Endothelial cell of umbilical vein (primary cell): ENCODE data around the gene DUS1L. TPM values are rescaled to one million over a fixed set of nuclear protein-coding genes. Genes with fewer than 3 reads are reported as not detected.

Experiments used
- BruUV-seq: library from RNA; stranded (reverse); fragments of 400-500 nt; replicated peaks from 2 replicates; lab custom pipeline; 2021; lab: Mats Ljungman, UMichigan
- CTCF ChIA-PET: fragments of 300-600, 350-600 bp; sonication (Branson Sonifier 250); formaldehyde crosslinking; loops from one replicate; lab custom pipeline; 2021; ENCODE audit warnings: antibody characterized with exemption, inconsistent platforms; lab: Charles Lee
- POLR2A ChIA-PET: fragments of 300-600, 350-600 bp; sonication (Branson Sonifier 250); formaldehyde crosslinking; loops from one replicate; lab custom pipeline; 2021; ENCODE audit warnings: antibody characterized with exemption, inconsistent platforms; lab: Charles Lee
- DNase-seq: peaks from one replicate; pipeline ENCODE4 v3.0.0-alpha.2; 2011; ENCODE audit warnings: low read depth, low spot score
- FAIRE-seq: peaks from 2 replicates; lab custom pipeline; 2011; peaks lifted over from hg19 to GRCh38; lab: Jason Lieb, UNC
- H2AFZ ChIP-seq: 2 replicates; pipeline ENCODE4 v1.6.0; 2012; ENCODE audit warnings: low read depth, low read length, control low read depth, inconsistent platforms
- H3K27ac ChIP-seq: 2 replicates; pipeline ENCODE4 v1.5.1; 2011; ENCODE audit warnings: low read depth, mild to moderate bottlenecking, control low read depth, low read length, moderate library complexity; ENCODE audit not compliant: insufficient read depth
- H3K27me3 ChIP-seq, 2 experiments: 2 replicates each; pipeline versions ENCODE4 v1.6.0 to v1.6.1; 2011; ENCODE audit warnings: low read length in 2 of 2, mixed read lengths in 1 of 2; ENCODE audit not compliant: control insufficient read depth in 2 of 2, insufficient read depth in 2 of 2
- H3K36me3 ChIP-seq, 2 experiments: 2 replicates in 1 of 2; 3 replicates in 1 of 2; pipeline ENCODE4 v1.5.1; 2011; ENCODE audit warnings: low read length in 2 of 2, mild to moderate bottlenecking in 1 of 2, moderate library complexity in 1 of 2; ENCODE audit not compliant: control insufficient read depth in 2 of 2, insufficient read depth in 2 of 2; ENCODE audit errors: extremely low read depth in 1 of 2
- H3K4me1 ChIP-seq: 3 replicates; pipeline ENCODE4 v1.5.1; 2011; ENCODE audit warnings: mild to moderate bottlenecking, low read length; ENCODE audit not compliant: control insufficient read depth, insufficient read depth; ENCODE audit errors: extremely low read depth
- H3K4me2 ChIP-seq: 2 replicates; pipeline ENCODE4 v1.6.1; 2011; ENCODE audit warnings: low read length, control low read depth, mixed read lengths; ENCODE audit not compliant: insufficient read depth
- H3K4me3 ChIP-seq, 3 experiments: fragments of 200-600 bp in 1 of 3; sonication (generic), shearing (Covaris generic) in 1 of 3; replicated peaks in 1 of 3; 2 replicates each; pipeline ENCODE4 v1.5.1; 2011 to 2016; ENCODE audit warnings: control low read depth in 3 of 3, low read length in 3 of 3, mild to moderate bottlenecking in 2 of 3, inconsistent platforms in 1 of 3, low read depth in 1 of 3, moderate library complexity in 1 of 3; ENCODE audit not compliant: insufficient read depth in 1 of 3
- H3K79me2 ChIP-seq: 2 replicates; pipeline ENCODE4 v1.6.0; 2012; ENCODE audit warnings: low read length, inconsistent platforms; ENCODE audit not compliant: control insufficient read depth, insufficient read depth
- H3K9ac ChIP-seq: replicated peaks from 2 replicates; pipeline ENCODE3; 2011; ENCODE audit warnings: low read length, control low read depth; ENCODE audit not compliant: insufficient read depth; ENCODE audit errors: extremely low read depth
- H3K9me1 ChIP-seq: replicated peaks from 3 replicates; pipeline ENCODE4 v1.6.0; 2011; ENCODE audit warnings: mild to moderate bottlenecking, low read length; ENCODE audit not compliant: control insufficient read depth, insufficient read depth; ENCODE audit errors: extremely low read depth
- H3K9me3 ChIP-seq: replicated peaks from 2 replicates; pipeline ENCODE4 v1.5.1; 2012; ENCODE audit warnings: low read length, inconsistent platforms; ENCODE audit not compliant: control insufficient read depth, insufficient read depth
- H4K20me1 ChIP-seq: replicated peaks from 2 replicates; pipeline ENCODE3; 2011; ENCODE audit warnings: mild to moderate bottlenecking, low read length; ENCODE audit not compliant: control insufficient read depth, insufficient read depth; ENCODE audit errors: extremely low read depth
- CTCF ChIP-seq, 2 donors: IDR thresholded peaks; 1 replicate in 1 of 2; 2 replicates in 1 of 2; pipeline ENCODE4 v1.5.1; 2011; ENCODE audit warnings: low read length in 2 of 2, mild to moderate bottlenecking in 2 of 2, moderate library complexity in 2 of 2, control low read depth in 1 of 2, inconsistent platforms in 1 of 2, low read depth in 1 of 2; ENCODE audit not compliant: insufficient read depth in 1 of 2; ENCODE audit errors: extremely low read depth in 1 of 2
- EZH2 ChIP-seq: IDR thresholded peaks from 2 replicates; pipeline ENCODE4 v1.6.1; 2012; ENCODE audit warnings: borderline replicate concordance, low read depth, mild to moderate bottlenecking, moderate library complexity, low read length, inconsistent platforms; ENCODE audit not compliant: severe bottlenecking
- FOS ChIP-seq: IDR thresholded peaks from 2 replicates; pipeline ENCODE4 v1.6.1; 2011; ENCODE audit warnings: mild to moderate bottlenecking, low read length, moderate library complexity, borderline replicate concordance; ENCODE audit not compliant: insufficient read depth
- GATA2 ChIP-seq: IDR thresholded peaks from 2 replicates; pipeline ENCODE4 v1.7.0; 2011; ENCODE audit warnings: low read depth, mild to moderate bottlenecking, moderate library complexity, mixed read lengths, low read length; ENCODE audit not compliant: insufficient read length, insufficient read depth
- JUN ChIP-seq: IDR thresholded peaks from 2 replicates; pipeline ENCODE4 v1.6.1; 2011; ENCODE audit warnings: borderline replicate concordance, low read depth; ENCODE audit not compliant: insufficient read length, insufficient read depth
- MAX ChIP-seq: IDR thresholded peaks from 2 replicates; pipeline ENCODE4 v1.6.1; 2011; ENCODE audit not compliant: insufficient read depth, insufficient read length
- MYC ChIP-seq: IDR thresholded peaks from one replicate; pipeline ENCODE4 v1.6.1; 2011; ENCODE audit warnings: mild to moderate bottlenecking, low read depth, low read length
- POLR2A ChIP-seq: IDR thresholded peaks from 2 replicates; pipeline ENCODE4 v1.6.1; 2012; ENCODE audit warnings: low read depth, mild to moderate bottlenecking, control low read depth, low read length
- POLR2AphosphoS5 ChIP-seq: IDR thresholded peaks from 2 replicates; pipeline ENCODE4 v1.6.1; 2012; ENCODE audit warnings: low read depth, mild to moderate bottlenecking, control low read depth, low read length, moderate library complexity; ENCODE audit not compliant: insufficient read depth
- dilution Hi-C: fragments of 300-500 bp; cut with MboI; formaldehyde crosslinking; loops from one replicate; pipeline ENCODE4 v1.15.0; 2019; ENCODE audit warnings: low sequenced_read_pairs; ENCODE audit not compliant: extremely low pct_ligation_motif_present
- intact Hi-C: fragments of 100-400 bp; cut with micrococcal nuclease; formaldehyde crosslinking; loops from one replicate; pipeline ENCODE4 v1.10.0; 2022
- polyA plus RNA-seq, 4 experiments: library from polyadenylated mRNA; depleted of rRNA in 3 of 4; stranded (reverse) in 3 of 4; unstranded in 1 of 4; fragments of >200 nt; gene quantifications; 2 replicates each; pipeline versions ENCODE4 v1.2.1 to v1.2.3, GENCODE V29; 2011 to 2012; ENCODE audit warnings: missing spikeins in 1 of 4
- total RNA-seq: library from RNA; stranded (reverse); gene quantifications from 2 replicates; pipeline ENCODE4 v1.2.3, GENCODE V29; 2021

The DUS1L gene
- total and polyA plus RNA-seq, 2 donors (not counting 3 experiments of a cell fraction or from before 2014, with no cell fraction given) = 60.1 to 92.9 TPM

GRCh38 chr17:82056729-82057621 is 8.6 kb downstream of the DUS1L start:
- TSS peak; percentile 26 for BruUV-seq
- Histone ChIP-seq H3K36me3 (peaks cover 12 to 59% of the 10 kb centered on the region in 2 experiments), H3K79me2 (peaks cover 11% of the 10 kb centered on the region), H4K20me1 (no peaks in the 10 kb centered on the region), H2AFZ (no peak overlapping the region), H3K4me1 (peaks cover 6% of the 10 kb centered on the region), H3K4me3 (no peak overlapping the region), H3K9ac (no peak overlapping the region), H3K27me3 (no peaks in the 10 kb centered on the region), H3K9me1 (no peaks in the 10 kb centered on the region), H3K9me3 (no peaks in the 10 kb centered on the region), H3K27ac (no peak overlapping the region), H3K4me2 (no peak overlapping the region)
- dilution Hi-C loops = no loop called here
- POLR2A ChIA-PET = no interaction called here
- DNase-seq (no peak), FAIRE-seq (no peak)
- CTCF ChIA-PET = interaction anchor here (0.8 to 1.2 kb wide), 2 partner anchors 19 to 26 kb away, joined by 3 to 4 read pairs; partner anchors contain the start of gene DCXR
- TF ChIP-seq JUN = no peak
- no peak for TF ChIP-seq POLR2A
- TF ChIP-seq POLR2AphosphoS5 = peak; percentile 28
- intact Hi-C loops = no loop called here

DNA sequence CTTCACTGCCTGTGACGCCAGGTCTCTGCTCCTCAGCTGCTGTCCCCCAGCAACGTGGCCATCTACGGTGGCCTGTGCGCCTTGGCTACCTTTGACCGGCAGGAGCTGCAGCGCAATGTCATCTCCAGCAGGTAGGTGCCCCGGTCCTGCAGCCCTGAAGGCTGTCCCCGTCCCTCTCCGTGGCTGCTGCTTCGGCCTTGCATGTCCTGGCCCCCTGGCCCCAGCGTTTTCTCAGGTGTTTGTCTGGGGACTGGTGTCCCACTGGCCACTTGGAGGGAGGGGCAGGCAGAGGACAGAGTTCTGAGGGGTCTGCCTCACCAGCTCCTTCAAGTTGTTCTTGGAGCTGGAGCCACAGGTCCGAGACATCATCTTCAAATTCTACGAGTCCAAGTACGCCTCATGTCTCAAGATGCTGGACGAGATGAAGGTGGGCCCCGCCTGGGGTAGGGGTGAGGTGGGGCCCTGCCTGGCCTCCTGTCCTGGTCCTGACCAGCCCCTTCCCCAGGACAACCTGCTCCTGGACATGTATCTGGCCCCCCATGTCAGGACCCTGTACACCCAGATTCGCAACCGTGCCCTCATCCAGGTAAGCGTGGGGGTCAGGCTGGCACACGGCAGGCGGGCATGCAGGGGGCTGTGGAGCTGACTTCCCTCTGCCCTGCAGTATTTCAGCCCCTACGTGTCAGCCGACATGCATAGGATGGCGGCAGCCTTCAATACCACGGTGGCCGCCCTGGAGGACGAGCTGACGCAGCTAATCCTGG is 9.5 kb downstream of the DUS1L start:
- Histone ChIP-seq H2AFZ (no peak overlapping the region), H3K4me1 (peaks cover 6% of the 10 kb centered on the region), H3K9me1 (no peaks in the 10 kb centered on the region), H4K20me1 (no peaks in the 10 kb centered on the region), H3K27me3 (no peaks in the 10 kb centered on the region), H3K4me2 (no peak overlapping the region), H3K36me3 (peaks cover 12 to 53% of the 10 kb centered on the region in 2 experiments), H3K79me2 (peaks cover 11% of the 10 kb centered on the region), H3K27ac (no peak overlapping the region), H3K4me3 (no peak overlapping the region), H3K9ac (no peak overlapping the region), H3K9me3 (no peaks in the 10 kb centered on the region)
- DNase-seq (no peak), FAIRE-seq (no peak)
- CTCF ChIA-PET = interaction anchor here (1.0 to 1.3 kb wide), 2 partner anchors 8 to 25 kb away, joined by 4 to 5 read pairs; no protein-coding TSS in a partner anchor
- POLR2A ChIA-PET = no interaction called here
- dilution Hi-C loops (no loop called here), intact Hi-C loops (no loop called here)
- TF ChIP-seq MYC = no peak
- TF ChIP-seq GATA2 = no peak
- TF ChIP-seq POLR2A = no peak
- no peak for TF ChIP-seq CTCF (IDR thresholded peaks at IDR 0.05; ENCODE audit: extremely low read depth in 1 of 2, insufficient read depth in 1 of 2, low read depth in 1 of 2, low read length in 2 of 2)
- no peak for TF ChIP-seq MAX
- TF ChIP-seq EZH2 = no peak
- no peak for TF ChIP-seq FOS
- TF ChIP-seq JUN = no peak
- no peak for TF ChIP-seq POLR2AphosphoS5
- BruUV-seq = no TSS peak
